SK-N-SH (cell line): ENCODE measurements around the gene SLC7A8. TPM values are rescaled to one million over a fixed set of nuclear protein-coding genes. Genes with fewer than 3 reads are reported as not detected.

Experiments
- CTCF ChIA-PET: fragments of 300-600, 350-600 bp; formaldehyde crosslinking; extraction: SDS; loops from one replicate; lab custom pipeline; 2021; lab: Yijun Ruan, JAX
- POLR2A ChIA-PET: fragments of 350-600 bp; sonication (Branson Sonifier 250); formaldehyde crosslinking; extraction: SDS; loops from one replicate; lab custom pipeline; 2020; ENCODE audit warnings: antibody characterized with exemption, inconsistent platforms; lab: Yijun Ruan, JAX
- DNase-seq: peaks from one replicate; pipeline ENCODE4 v3.0.0; 2012
- H2AFZ ChIP-seq: fragments of 200-600 bp; sonication (generic); 2 replicates; pipeline ENCODE4 v1.8.1; 2016; ENCODE audit warnings: antibody characterized with exemption, mild to moderate bottlenecking, low read depth
- H3F3A ChIP-seq: fragments of 200-600 bp; sonication (generic); replicated peaks from 2 replicates; pipeline ENCODE3; 2016; ENCODE audit warnings: antibody characterized with exemption, mild to moderate bottlenecking; ENCODE audit not compliant: insufficient read depth
- H3K27ac ChIP-seq, 2 experiments: fragments of 200-500 bp in 1 of 2; fragments of 200-600 bp in 1 of 2; sonication (Bioruptor generic) in 1 of 2; sonication (generic), shearing (Covaris generic) in 1 of 2; 2 replicates each; pipeline versions ENCODE4 v1.5.1 to v1.6.1; 2014 to 2016; ENCODE audit warnings: low read depth in 2 of 2, inconsistent platforms in 1 of 2, low read length in 1 of 2, mild to moderate bottlenecking in 1 of 2, mixed read lengths in 1 of 2
- H3K27me3 ChIP-seq: fragments of 200-600 bp; sonication (generic), shearing (Covaris generic); 2 replicates; pipeline ENCODE4 v1.6.1; 2016; ENCODE audit warnings: mixed run types; ENCODE audit not compliant: insufficient read depth
- H3K36me3 ChIP-seq, 2 experiments: fragments of 200-500 bp in 1 of 2; fragments of 200-600 bp in 1 of 2; sonication (Bioruptor generic) in 1 of 2; sonication (generic) in 1 of 2; replicated peaks in 1 of 2; 2 replicates each; pipeline versions ENCODE3 to v1.5.1; 2014 to 2016; ENCODE audit warnings: low read length in 1 of 2, mild to moderate bottlenecking in 1 of 2; ENCODE audit not compliant: insufficient read depth in 2 of 2, control insufficient read depth in 1 of 2
- H3K4me1 ChIP-seq, 2 experiments: fragments of 200-500 bp in 1 of 2; fragments of 200-600 bp in 1 of 2; sonication (Bioruptor generic) in 1 of 2; sonication (generic), shearing (Covaris generic) in 1 of 2; 2 replicates each; pipeline versions ENCODE4 v1.5.1 to v1.6.1; 2014 to 2016; ENCODE audit warnings: low read depth in 1 of 2, low read length in 1 of 2, mixed run types in 1 of 2; ENCODE audit not compliant: insufficient read depth in 2 of 2, control insufficient read depth in 1 of 2
- H3K4me2 ChIP-seq: fragments of 200-600 bp; sonication (generic), shearing (Covaris generic); 2 replicates; pipeline ENCODE4 v1.6.1; 2017; ENCODE audit warnings: mixed run types
- H3K4me3 ChIP-seq, 2 experiments: fragments of 200-500 bp in 1 of 2; fragments of 200-600 bp in 1 of 2; sonication (Bioruptor generic) in 1 of 2; sonication (generic), shearing (Covaris generic) in 1 of 2; 2 replicates each; pipeline versions ENCODE4 v1.5.1 to v1.8.1; 2014 to 2016; ENCODE audit warnings: low read depth in 2 of 2, inconsistent platforms in 1 of 2, low read length in 1 of 2, mild to moderate bottlenecking in 1 of 2, mixed read lengths in 1 of 2, moderate library complexity in 1 of 2
- H3K79me2 ChIP-seq: fragments of 200-600 bp; sonication (generic); 2 replicates; pipeline ENCODE4 v1.8.1; 2017; ENCODE audit warnings: mild to moderate bottlenecking; ENCODE audit not compliant: insufficient read depth
- H3K9ac ChIP-seq: fragments of 200-600 bp; sonication (generic); 2 replicates; pipeline ENCODE4 v1.6.1; 2017; ENCODE audit warnings: mixed run types
- H3K9me2 ChIP-seq: fragments of 200-600 bp; sonication (generic); 2 replicates; pipeline ENCODE4 v1.6.1; 2017; ENCODE audit warnings: mixed run types
- H3K9me3 ChIP-seq: fragments of 200-600 bp; sonication (generic); 2 replicates; pipeline ENCODE4 v1.6.1; 2017; ENCODE audit warnings: mixed run types, mild to moderate bottlenecking, moderate library complexity
- H4K20me1 ChIP-seq: fragments of 200-600 bp; sonication (generic); 2 replicates; pipeline ENCODE4 v1.6.1; 2017; ENCODE audit warnings: mild to moderate bottlenecking, mixed run types; ENCODE audit not compliant: insufficient read depth
- ELF1 ChIP-seq: IDR thresholded peaks from 2 replicates; pipeline ENCODE4 v1.4.0; 2012
- FOXJ3 ChIP-seq: sonication (generic); formaldehyde crosslinking; IDR thresholded peaks from 2 replicates; pipeline ENCODE4 v1.5.1; 2020; ENCODE audit warnings: mild to moderate bottlenecking, missing genetic modification reagents
- FOXM1 ChIP-seq: IDR thresholded peaks from 2 replicates; pipeline ENCODE4 v1.4.0; 2012; ENCODE audit warnings: low read depth, mild to moderate bottlenecking
- JUND ChIP-seq: IDR thresholded peaks from 2 replicates; pipeline ENCODE4 v1.4.0; 2012
- MXI1 ChIP-seq: IDR thresholded peaks from 2 replicates; pipeline ENCODE4 v1.6.1; 2012; ENCODE audit warnings: mild to moderate bottlenecking, low read depth, low read length, improper control_type of control experiment
- NFIC ChIP-seq: IDR thresholded peaks from 2 replicates; pipeline ENCODE4 v1.4.0; 2012; ENCODE audit warnings: borderline replicate concordance
- PBX3 ChIP-seq: IDR thresholded peaks from 2 replicates; pipeline ENCODE4; 2012
- POLR2AphosphoS5 ChIP-seq: IDR thresholded peaks from 2 replicates; pipeline ENCODE4 v1.6.1; 2012; ENCODE audit warnings: low read depth, low read length
- RAD21 ChIP-seq: IDR thresholded peaks from 2 replicates; pipeline ENCODE4 v1.6.1; 2012; ENCODE audit warnings: mild to moderate bottlenecking, low read length
- RCOR1 ChIP-seq: fragments of 150-350 bp; IDR thresholded peaks from 2 replicates; pipeline ENCODE4 v1.6.1; 2017; ENCODE audit warnings: antibody characterized with exemption, low read length
- RFX5 ChIP-seq: IDR thresholded peaks from 2 replicates; pipeline ENCODE4 v1.6.1; 2012; ENCODE audit warnings: mild to moderate bottlenecking, improper control_type of control experiment, low read length
- RXRA ChIP-seq: IDR thresholded peaks from 2 replicates; pipeline ENCODE4 v1.4.0; 2012; ENCODE audit warnings: low read depth, mild to moderate bottlenecking, borderline replicate concordance
- TAF1 ChIP-seq: IDR thresholded peaks from 2 replicates; pipeline ENCODE4 v1.6.1; 2012; ENCODE audit warnings: low read depth, mild to moderate bottlenecking, low read length, moderate library complexity, borderline replicate concordance
- ZBTB33 ChIP-seq: IDR thresholded peaks from 2 replicates; pipeline ENCODE4 v1.4.0; 2012; ENCODE audit warnings: low read depth, borderline replicate concordance
- WGBS: methylation state at CpG from one replicate; pipeline ENCODE4 v1.1.6; 2017; ENCODE audit warnings: low lambda C conversion rate; 5-methylcytosine and 5-hydroxymethylcytosine counted together
- polyA plus RNA-seq, 3 experiments: library from polyadenylated mRNA; depleted of rRNA; stranded (reverse); fragments of >200 nt; gene quantifications; 2 replicates each; pipeline ENCODE4 v1.2.3, GENCODE V29; 2012
- TF ChIP-seq, protein P1 (sequence below): fragments of 150-350 bp; IDR thresholded peaks from 2 replicates; pipeline ENCODE4 v1.6.1; 2016; ENCODE audit warnings: mild to moderate bottlenecking, low read depth, low read length
- TF ChIP-seq, protein P2 (sequence below): IDR thresholded peaks from 2 replicates; pipeline ENCODE4 v1.4.0; 2012; ENCODE audit warnings: low read depth, borderline replicate concordance
- TF ChIP-seq, protein P3 (sequence below): fragments of 200-600 bp; sonication (generic); IDR thresholded peaks from 2 replicates; pipeline ENCODE4 v1.6.1; 2017; ENCODE audit warnings: antibody characterized with exemption, mild to moderate bottlenecking, moderate library complexity

SLC7A8 gene
- polyA plus RNA-seq, 1 of the 3 experiments (the other 2 are of a cell fraction) = 1.4 TPM

DNA sequence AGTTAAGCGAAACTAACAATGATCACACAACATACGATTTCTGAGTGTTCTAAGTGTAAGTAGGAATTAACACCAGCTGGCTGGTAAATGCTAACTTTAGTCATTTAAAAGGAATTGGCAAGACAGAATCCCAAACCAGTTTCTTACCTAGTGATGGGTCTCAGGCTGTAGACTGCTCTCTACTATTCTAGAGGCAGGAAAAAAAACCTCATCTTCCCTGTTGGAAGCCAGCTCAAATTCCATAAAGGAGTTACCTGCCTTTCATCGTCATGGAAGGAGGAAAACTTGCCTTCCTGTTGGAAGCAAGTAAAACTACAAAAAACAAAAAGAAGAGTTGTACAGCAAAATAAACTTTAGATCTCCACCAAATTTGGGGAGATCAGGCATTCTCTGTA, 23.7 kb upstream of the SLC7A8 start:
- no peak overlapping the region for H3K4me3 ChIP-seq
- no peaks in the 10 kb centered on the region for H3K9me3 ChIP-seq
- TF ChIP-seq NFIC (no peak), POLR2AphosphoS5 (no peak), TAF1 (no peak), RFX5 (no peak), RCOR1 (no peak), RXRA (no peak), PBX3 (no peak), FOXJ3 (CRISPR knock-in tag) (no peak), ZBTB33 (no peak), FOXM1 (no peak), ELF1 (no peak), MXI1 (no peak), JUND (no peak), RAD21 (no peak)
- TF ChIP-seq, protein P1, sequence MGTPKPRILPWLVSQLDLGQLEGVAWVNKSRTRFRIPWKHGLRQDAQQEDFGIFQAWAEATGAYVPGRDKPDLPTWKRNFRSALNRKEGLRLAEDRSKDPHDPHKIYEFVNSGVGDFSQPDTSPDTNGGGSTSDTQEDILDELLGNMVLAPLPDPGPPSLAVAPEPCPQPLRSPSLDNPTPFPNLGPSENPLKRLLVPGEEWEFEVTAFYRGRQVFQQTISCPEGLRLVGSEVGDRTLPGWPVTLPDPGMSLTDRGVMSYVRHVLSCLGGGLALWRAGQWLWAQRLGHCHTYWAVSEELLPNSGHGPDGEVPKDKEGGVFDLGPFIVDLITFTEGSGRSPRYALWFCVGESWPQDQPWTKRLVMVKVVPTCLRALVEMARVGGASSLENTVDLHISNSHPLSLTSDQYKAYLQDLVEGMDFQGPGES = no peak
- TF ChIP-seq, protein P2, sequence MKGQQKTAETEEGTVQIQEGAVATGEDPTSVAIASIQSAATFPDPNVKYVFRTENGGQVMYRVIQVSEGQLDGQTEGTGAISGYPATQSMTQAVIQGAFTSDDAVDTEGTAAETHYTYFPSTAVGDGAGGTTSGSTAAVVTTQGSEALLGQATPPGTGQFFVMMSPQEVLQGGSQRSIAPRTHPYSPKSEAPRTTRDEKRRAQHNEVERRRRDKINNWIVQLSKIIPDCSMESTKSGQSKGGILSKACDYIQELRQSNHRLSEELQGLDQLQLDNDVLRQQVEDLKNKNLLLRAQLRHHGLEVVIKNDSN = no peak
- TF ChIP-seq, protein P3, sequence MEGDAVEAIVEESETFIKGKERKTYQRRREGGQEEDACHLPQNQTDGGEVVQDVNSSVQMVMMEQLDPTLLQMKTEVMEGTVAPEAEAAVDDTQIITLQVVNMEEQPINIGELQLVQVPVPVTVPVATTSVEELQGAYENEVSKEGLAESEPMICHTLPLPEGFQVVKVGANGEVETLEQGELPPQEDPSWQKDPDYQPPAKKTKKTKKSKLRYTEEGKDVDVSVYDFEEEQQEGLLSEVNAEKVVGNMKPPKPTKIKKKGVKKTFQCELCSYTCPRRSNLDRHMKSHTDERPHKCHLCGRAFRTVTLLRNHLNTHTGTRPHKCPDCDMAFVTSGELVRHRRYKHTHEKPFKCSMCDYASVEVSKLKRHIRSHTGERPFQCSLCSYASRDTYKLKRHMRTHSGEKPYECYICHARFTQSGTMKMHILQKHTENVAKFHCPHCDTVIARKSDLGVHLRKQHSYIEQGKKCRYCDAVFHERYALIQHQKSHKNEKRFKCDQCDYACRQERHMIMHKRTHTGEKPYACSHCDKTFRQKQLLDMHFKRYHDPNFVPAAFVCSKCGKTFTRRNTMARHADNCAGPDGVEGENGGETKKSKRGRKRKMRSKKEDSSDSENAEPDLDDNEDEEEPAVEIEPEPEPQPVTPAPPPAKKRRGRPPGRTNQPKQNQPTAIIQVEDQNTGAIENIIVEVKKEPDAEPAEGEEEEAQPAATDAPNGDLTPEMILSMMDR = no peak
- TF ChIP-seq, all 33 proteins: peak for 0
- Histone ChIP-seq H3F3A (no peaks in the 10 kb centered on the region), H3K79me2 (no peaks in the 10 kb centered on the region), H3K36me3 (no peaks in the 10 kb centered on the region), H3K4me1 (no peaks in the 10 kb centered on the region), H2AFZ (no peak overlapping the region), H3K9ac (no peak overlapping the region), H4K20me1 (no peaks in the 10 kb centered on the region), H3K27ac (no peak overlapping the region), H3K27me3 (peaks cover 47% of the 10 kb centered on the region; the same call in 1 of the 2 replicates), H3K4me2 (no peak overlapping the region), H3K9me2 (no peaks in the 10 kb centered on the region)
- WGBS = 16% methylated on average over 3 of the region's 3 CpGs
- CTCF ChIA-PET = interaction anchor here (2.6 to 4.8 kb wide), 2 partner anchors 20 to 87 kb away, joined by 9 to 24 read pairs; no protein-coding TSS in a partner anchor
- POLR2A ChIA-PET = no interaction called here
- no peak for DNase-seq
